Stimulated activated naive CD4-positive, alpha-beta T cell treated with Interleukin-2 at 50 U/mL for 16 hours (primary cell): ENCODE measurements around the gene ARMS2.

Experiments
- DNase-seq: peaks from one replicate; lab custom pipeline; 2025; lab: John Stamatoyannopoulos, UW

ARMS2 gene

GRCh38 chr10:122494833-122495232 lies 40.4 kb downstream of the ARMS2 start:
- no peak for DNase-seq

DNA sequence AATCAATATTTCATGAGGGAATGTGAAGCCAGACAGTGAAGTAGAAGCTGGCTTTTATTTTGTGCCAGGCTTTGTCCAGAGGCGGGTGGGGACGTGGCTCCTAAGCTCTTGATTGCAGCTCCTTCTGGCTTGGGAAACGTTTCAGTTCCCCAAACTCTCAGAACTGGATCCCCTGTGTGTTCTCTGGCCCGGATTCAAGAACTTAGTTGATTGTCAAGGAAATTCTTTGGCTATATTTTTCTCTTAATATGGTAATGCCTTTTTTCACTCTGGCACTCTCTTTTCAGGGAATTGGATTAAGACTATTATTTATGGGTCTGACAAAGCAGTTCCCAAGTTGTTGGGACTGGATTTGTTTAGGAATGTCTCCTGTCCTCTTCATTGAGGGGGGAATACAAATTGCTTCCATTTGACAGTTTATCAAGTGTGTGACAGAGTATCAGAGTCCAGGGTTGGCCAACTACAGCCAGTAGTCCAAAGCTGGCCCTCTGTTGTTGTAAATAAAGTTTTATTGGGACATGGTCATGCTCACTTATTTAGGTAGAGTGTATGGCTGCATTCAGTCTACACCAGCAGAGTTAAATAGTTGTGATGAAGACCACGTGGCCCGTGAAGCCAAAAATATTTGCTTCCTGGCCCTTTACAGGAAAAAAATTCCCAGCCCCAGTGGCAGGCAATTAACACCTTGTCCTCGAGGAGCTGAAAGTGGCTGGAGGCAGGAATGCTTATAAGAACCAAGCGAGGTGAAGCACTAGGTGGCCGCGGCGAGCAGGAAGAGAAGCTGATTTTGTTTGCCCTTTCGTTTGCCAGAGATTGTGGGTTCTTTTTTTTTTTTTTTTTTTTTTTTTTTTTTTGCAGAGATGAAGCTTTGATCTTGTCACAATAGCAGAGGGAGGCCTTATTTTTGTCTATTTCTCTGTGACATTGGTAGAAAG lies 41.2 kb downstream of the ARMS2 start:
- DNase-seq = no peak

GRCh38 chr10:122497241-122497640 lies 42.8 kb downstream of the ARMS2 start:
- no peak for DNase-seq

DNA sequence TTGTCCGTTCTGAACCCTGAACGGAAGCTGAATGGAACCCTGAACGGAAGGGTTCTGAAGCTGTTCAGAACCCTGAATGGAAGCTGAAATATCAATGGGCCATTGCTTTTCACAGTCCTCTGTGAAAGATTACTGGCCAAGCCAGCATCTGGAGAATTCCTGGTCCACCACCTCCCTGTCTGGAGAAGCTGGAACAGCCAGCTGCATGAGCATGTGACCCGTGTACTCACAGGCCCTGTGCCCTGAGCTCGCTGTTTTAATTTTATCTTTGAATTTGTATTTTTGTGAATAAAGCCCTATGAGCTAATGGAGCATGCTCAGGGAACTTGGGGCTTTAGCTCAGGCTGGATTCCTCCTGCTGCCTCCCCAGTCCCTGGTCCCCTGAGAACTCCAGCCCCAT lies 44.1 kb downstream of the ARMS2 start:
- no peak for DNase-seq

DNA sequence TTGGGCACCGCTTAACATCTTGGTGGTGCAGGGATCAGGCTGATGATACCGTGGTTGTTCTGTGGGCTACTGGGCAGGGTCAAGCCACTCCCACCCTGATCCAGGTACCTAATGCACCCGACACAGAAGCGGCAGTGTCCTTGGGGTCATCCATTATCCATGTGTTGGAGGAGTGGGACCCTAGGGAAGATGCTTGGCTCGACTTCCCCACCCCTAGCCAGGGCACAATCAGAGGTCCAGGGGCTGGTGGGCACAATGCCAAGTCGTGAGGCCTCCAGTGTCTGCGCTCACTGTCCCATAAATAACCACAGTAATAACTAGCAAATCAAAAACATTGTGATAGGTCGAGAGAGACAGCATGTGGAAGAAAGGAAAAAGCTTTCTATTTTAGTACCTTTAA lies 44.6 kb downstream of the ARMS2 start:
- no peak for DNase-seq

GRCh38 chr10:122499491-122499941 lies 45.1 kb downstream of the ARMS2 start:
- DNase-seq = no peak

GRCh38 chr10:122500194-122500593 lies 45.7 kb downstream of the ARMS2 start:
- DNase-seq = no peak

DNA sequence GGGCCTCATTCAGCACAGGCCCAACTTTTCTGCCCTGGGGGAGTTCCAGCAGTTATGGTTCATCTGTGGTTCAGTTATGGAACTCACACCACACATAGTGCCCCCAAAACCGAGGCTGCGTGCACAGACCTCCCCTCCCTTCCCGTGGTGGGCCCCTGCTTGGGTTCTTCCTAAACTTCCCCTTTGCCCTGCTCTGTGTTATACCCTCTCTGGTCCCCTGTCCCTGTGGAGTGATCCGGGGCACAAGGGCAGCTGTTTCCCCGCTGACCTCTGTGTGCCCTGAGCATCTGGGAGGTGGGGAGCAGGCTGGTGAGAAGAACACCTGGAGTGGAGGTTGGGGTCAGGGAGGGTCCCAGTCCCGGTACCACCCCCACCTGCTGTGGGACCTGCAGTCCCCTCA lies 46.3 kb downstream of the ARMS2 start:
- DNase-seq = no peak

DNA sequence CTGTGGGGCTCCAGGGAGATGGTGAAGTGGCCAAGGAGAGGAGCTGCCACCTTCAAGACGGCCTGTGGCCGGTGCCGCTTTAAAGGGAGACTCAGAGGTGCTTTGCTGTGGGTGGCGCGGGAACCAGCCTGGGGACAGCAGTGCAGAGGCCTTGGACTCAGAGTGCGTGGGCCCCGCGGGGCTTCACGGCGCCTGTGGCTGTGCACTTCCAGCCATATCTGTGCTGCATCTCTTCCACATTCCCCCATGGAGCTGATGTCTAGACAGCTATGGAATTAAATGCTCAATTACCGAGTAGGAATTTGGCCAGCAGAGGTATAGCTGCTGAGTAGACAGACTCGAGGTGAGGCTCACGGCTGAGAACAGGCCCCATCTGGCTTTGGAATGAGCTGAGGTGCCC lies 48.6 kb downstream of the ARMS2 start:
- no peak for DNase-seq

DNA sequence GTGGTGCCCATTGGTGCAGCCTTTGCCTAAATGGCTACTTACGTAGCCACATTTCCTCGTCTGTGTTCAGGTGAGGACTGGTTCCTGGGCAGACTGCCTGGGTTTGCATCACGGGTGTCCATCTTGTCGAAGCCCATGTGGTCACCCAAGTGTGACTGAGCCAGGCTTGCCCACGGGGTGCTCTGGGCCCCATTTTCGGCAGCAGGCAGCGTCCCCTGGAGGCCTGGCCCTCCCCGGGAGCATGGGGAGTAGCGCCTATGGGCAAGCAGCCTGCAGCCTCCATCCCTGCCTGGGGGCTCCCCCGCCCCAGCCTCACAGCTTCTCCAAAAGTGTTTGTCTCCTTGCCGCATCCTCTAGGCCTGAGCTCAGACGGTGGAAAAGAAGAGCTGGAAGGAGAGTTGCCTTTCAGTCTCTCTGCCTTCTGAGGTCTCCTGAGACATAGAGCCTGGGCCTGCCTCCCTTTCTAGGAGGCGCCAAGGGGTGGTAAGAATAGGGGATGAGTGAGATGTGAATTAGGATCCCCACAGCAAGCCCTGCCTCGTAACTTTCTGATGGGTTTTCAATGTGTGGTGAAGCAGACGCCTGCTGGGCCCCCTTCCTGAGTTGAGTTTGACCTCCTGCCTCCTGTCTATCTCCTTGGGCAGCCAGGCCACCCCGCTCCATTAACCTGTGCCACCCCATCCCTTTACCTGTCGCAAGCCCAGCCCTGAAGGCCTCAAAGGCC lies 49.6 kb downstream of the ARMS2 start:
- no peak for DNase-seq

DNA sequence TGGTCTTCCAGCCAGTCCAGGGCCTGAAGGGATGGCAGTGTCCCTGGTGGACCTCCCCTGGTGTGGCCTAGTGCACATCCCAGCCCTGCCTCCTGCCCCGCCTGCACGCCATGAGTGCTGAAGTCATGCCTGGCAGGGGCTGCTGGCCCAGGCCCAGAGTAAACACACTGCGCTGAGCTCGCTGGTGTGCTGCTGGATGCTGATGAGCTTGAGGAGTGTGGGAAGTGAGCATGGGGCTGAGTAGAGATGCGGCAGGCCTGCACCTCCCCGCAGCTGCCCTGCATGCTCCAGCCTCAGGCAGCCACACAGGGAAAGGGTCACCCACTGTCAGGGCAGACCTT lies 50.1 kb downstream of the ARMS2 start:
- no peak for DNase-seq

- DNase-seq = no peak
These were observed 50.6 kb downstream of the ARMS2 start for GRCh38 chr10:122505011-122505410.

DNA sequence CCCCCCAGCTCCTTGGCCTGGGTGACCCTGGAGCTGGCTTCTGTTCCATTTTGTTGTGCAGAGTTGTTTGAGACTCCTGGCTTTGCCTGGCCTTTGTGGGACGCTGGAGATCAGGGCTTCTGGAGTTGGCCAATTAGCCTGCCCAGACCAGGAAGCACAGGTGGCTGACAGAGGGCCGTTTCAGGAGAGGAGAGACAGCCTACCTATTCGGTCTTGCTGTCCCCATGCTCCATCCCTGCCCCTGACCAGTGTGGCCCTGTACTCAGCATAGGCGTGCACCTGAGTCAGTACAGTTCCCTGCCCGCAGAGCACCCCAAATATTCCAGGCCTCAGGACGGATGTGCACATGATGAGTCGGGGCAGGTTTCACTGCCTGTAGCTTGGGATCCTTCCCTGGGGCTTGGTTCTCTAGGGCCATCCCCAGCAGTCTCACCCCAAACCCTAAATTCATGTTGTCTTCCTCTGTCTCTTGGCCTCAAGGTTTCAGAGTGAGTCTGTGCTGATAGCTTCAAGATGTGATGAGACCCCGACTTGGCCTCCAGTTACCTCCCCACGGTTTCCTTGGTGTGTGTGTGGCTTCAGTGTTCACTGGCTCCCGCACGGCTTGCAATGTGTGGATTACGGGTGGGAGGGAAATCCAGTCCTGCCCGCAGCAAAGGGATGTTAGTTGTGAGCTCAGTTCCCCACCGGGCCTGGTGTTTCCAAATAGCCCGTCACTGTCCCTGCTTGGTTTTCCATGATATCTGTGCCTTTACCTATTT lies 51.6 kb downstream of the ARMS2 start:
- no peak for DNase-seq
